Heart left ventricle (tissue), 16 donors: ENCODE results near the gene CGB7. TPM values are rescaled to one million over a fixed set of nuclear protein-coding genes. Genes with fewer than 3 reads are reported as not detected.

ENCODE experiments used
- ATAC-seq, 4 donors: fragments of 200-7000 bp; cut with Tn5 transposase; one replicate each; pipeline ENCODE4 v1.9.1; 2020 to 2022; ENCODE audit warnings: moderate library complexity in 4 of 4, mild to moderate bottlenecking in 3 of 4, moderate number of reproducible peaks in 1 of 4
- DNase-seq, 5 donors: peaks; one replicate each; pipeline ENCODE4 v3.0.0-alpha.2; 2020
- H3K27ac ChIP-seq, 12 donors: fragments of 200-600 bp; sonication (generic) in 4 of 12; one replicate each; pipeline versions ENCODE4 v1.5.0 to v1.8.0; 2016 to 2022; ENCODE audit warnings: mild to moderate bottlenecking in 2 of 12
- H3K27me3 ChIP-seq, 9 donors: fragments of 200-600 bp; sonication (generic) in 2 of 9; one replicate each; pipeline versions ENCODE4 v1.5.1 to v1.8.0; 2016 to 2022; ENCODE audit warnings: mild to moderate bottlenecking in 3 of 9
- H3K36me3 ChIP-seq, 9 donors: fragments of 200-600 bp; sonication (generic) in 2 of 9; one replicate each; pipeline versions ENCODE4 v1.5.0 to v1.8.0; 2018 to 2022; ENCODE audit warnings: mild to moderate bottlenecking in 2 of 9
- H3K4me1 ChIP-seq, 12 donors: fragments of 200-600 bp; sonication (generic) in 4 of 12; one replicate each; pipeline versions ENCODE4 v1.5.0 to v1.8.0; 2016 to 2022; ENCODE audit warnings: mild to moderate bottlenecking in 3 of 12
- H3K4me3 ChIP-seq, 12 donors: fragments of 200-600 bp; sonication (generic) in 4 of 12; one replicate each; pipeline versions ENCODE4 v1.5.0 to v1.8.0; 2017 to 2022; ENCODE audit warnings: mild to moderate bottlenecking in 9 of 12, moderate library complexity in 4 of 12
- H3K9me3 ChIP-seq, 12 donors: fragments of 200-600 bp; sonication (generic) in 4 of 12; one replicate each; pipeline versions ENCODE4 v1.5.0 to v1.8.0; 2016 to 2022; ENCODE audit warnings: mild to moderate bottlenecking in 1 of 12
- POLR2A ChIP-seq, 2 donors: fragments of 450-650 bp; IDR thresholded peaks; one replicate each; pipeline ENCODE4 v1.6.1; 2017; ENCODE audit warnings: antibody characterized with exemption in 2 of 2, mild to moderate bottlenecking in 2 of 2, moderate library complexity in 2 of 2
- WGBS, 4 donors: extraction: QIAGEN DNeasy Blood & Tissue Kit in 2 of 4; methylation state at CpG; one replicate each; pipeline versions ENCODE4 v1.1.5 to v1.1.7; 2013 to 2018; 5-methylcytosine and 5-hydroxymethylcytosine counted together
- intact Hi-C, 10 donors: fragments of 100-400 bp; cut with DNase I; formaldehyde crosslinking; loops; one replicate each; pipeline versions ENCODE4 v1.11.1 to v1.14.2; 2022
- long read RNA-seq, 3 donors: library from polyadenylated mRNA; unstranded; transcript quantifications; one replicate each; pipeline ENCODE4 v2.0.0, GENCODE V29; 2020 to 2021
- polyA plus RNA-seq, 2 donors: library from polyadenylated mRNA; stranded (reverse); fragments of 200-250 nt; gene quantifications; one replicate each; pipeline ENCODE4 v1.2.3, GENCODE V29; 2013
- total RNA-seq, 9 donors: library from RNA; depleted of rRNA in 2 of 9; stranded (reverse); fragments of >200 nt in 2 of 9; fragmentation: NEBNext Ultra II Directional in 3 of 9; extraction: Animal tissue kit (Norgen Biotek cat#: 25700) in 3 of 9; gene quantifications; one replicate each; pipeline versions ENCODE4 v1.1.0 to v1.2.4, GENCODE V29; 2016 to 2023
- TF ChIP-seq, protein P1 (sequence below), 12 donors: fragments of 200-600 bp; sonication (generic) in 4 of 12; IDR thresholded peaks; one replicate each; pipeline versions ENCODE4 v1.5.0 to v1.8.0; 2018 to 2022; ENCODE audit warnings: antibody characterized with exemption in 12 of 12, mild to moderate bottlenecking in 5 of 12
- donor health status: ischemic (EF 13 %, LVEDD 7.1; RV severe dilation, severe dysfunction).
- donor health status: healthy with polysubstance abuse.
- donor health status: DM: no; HTN: yes; CAD: no.
- donor health status: DM: no; HTN: no; CAD: no.
- donor health status: ischemic (EF 25% LVEDD 6.9; RV normal size, moderate dysfunction).
- donor health status: ischemic (EF 25% LVEDD 5.7; RV mildly dilated, moderate dysfunction).
- donor health status: healthy.
- donor health status: DM: yes; HTN: yes; CAD: no.
- donor health status: ischemic (EF 35%, LVEDD 5.7; RV mildly dilated, moderate dysfunction).
- donor health status: nonischemic (EF 11% LVEDD 7.7; RV severe dilation, severe dysfunction).
- donor health status: DM: yes; HTN: yes; CAD: no.
- donor health status: PGD.
- donor health status: ischemic (EF 29% LVEDD 5.4; RV normal size, mild dysfunction).
- donor health status: nonischemic (EF 23%, LVEDD 6.1; RV moderate dilation, normal function).

Gene CGB7
- total RNA-seq (under 1 TPM in 1 of 9 donors, not detected in 8; 0.27 TPM), polyA plus RNA-seq (under 1 TPM; 0.08 TPM)
- long read RNA-seq, donor 1 = 0 reads
- long read RNA-seq, donor 2 = 0 reads
- long read RNA-seq, donor 3 = 0 reads

DNA sequence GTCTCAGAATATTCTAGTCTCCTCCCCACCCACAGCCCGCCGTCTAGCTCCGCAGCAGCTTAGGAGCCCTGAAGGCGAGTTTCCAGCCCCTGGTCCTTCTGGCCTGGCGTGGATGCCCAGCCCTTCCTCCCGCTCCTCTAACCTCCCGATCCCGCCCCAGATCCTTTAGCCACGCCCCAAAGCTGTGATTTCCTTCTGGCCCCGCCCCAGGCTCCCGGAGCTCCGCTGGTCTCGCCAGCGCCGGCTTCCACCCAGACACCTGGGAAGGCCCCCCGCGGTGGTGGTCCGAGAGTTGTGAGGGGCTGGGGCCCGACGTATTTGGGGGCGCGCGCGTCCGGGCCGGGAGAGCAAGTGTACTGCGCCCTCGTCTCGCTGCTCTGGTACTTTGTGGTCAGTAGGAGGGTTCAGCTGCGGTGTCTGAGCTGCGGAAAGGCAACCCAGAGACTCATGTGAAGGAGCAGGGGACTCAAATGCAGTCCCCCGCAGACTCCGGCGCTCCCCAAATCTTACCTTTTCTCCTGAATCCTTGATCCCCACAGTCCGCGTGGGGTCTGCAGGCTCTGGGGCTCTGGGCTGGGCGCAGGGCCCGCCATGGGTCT, at the start of gene CGB7:
Gene CGB7 (minus strand): TSS at position 114 of the 599 bp plus-strand sequence. CDS start 2,374 bp downstream, outside the sequence.
- Histone ChIP-seq H3K27me3 (peaks cover 0 to 42% (median 6%) of the 10 kb centered on the region in 9 donors), H3K27ac (no peak within 1 kb of the TSS), H3K36me3 (no peaks in the 10 kb centered on the region), H3K4me1 (peaks cover 0 to 24% (median 10%) of the 10 kb centered on the region in 12 donors), H3K9me3 (no peaks in the 10 kb centered on the region), H3K4me3 (peak within 1 kb of the TSS; percentile 31 to 74 (median 56))
- TF ChIP-seq, protein P1, sequence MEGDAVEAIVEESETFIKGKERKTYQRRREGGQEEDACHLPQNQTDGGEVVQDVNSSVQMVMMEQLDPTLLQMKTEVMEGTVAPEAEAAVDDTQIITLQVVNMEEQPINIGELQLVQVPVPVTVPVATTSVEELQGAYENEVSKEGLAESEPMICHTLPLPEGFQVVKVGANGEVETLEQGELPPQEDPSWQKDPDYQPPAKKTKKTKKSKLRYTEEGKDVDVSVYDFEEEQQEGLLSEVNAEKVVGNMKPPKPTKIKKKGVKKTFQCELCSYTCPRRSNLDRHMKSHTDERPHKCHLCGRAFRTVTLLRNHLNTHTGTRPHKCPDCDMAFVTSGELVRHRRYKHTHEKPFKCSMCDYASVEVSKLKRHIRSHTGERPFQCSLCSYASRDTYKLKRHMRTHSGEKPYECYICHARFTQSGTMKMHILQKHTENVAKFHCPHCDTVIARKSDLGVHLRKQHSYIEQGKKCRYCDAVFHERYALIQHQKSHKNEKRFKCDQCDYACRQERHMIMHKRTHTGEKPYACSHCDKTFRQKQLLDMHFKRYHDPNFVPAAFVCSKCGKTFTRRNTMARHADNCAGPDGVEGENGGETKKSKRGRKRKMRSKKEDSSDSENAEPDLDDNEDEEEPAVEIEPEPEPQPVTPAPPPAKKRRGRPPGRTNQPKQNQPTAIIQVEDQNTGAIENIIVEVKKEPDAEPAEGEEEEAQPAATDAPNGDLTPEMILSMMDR (IDR thresholded peaks at IDR 0.05) = no peak
- TF ChIP-seq POLR2A (IDR thresholded peaks at IDR 0.05) = no peak
- DNase-seq (peak; percentile 74 to 83 (median 78)), ATAC-seq (peak; percentile 24 to 84 (median 78))
- intact Hi-C loops = no loop called here
- 4 to 9% (median 5%) methylated on average over 20 to 38 of the region's 38 CpGs for WGBS, 4 donors

DNA sequence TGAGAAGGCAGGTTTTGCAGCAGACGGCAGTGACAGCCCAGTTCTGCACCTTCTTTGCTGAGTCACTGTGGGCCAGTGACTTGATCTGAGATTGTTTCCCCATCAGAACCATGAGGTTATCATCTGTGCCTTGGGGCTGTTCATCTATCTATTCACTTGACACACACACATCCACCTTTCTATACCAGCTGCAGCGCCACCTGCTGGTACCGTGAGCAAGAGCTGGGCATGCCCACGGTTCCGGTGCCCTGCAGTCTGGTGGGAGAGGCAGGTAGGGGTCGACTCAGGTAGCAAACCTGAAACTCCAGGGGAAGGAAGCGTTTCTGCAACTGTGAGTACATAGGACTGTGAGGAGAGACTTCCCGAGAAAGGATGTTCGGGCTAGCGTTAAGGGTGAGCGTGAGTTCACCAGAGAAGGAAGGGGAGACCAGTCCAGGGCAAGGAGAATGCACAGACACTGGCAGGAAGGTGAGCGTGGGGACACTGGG, 49.1 kb upstream of the CGB7 start:
- H3K27me3 ChIP-seq = no peaks in the 10 kb centered on the region
- DNase-seq = peak in 2 of 5 donors; percentile 27 to 58
- TF ChIP-seq POLR2A (IDR thresholded peaks at IDR 0.05) = no peak
- TF ChIP-seq, protein P1 (IDR thresholded peaks at IDR 0.05) = peak; percentile 58 to 80 (median 74)
- H3K27ac ChIP-seq = no peak overlapping the region
- intact Hi-C loops = no loop called here
- peaks cover 0 to 19% (median 10%) of the 10 kb centered on the region in 12 donors for H3K4me1 ChIP-seq
- no peaks in the 10 kb centered on the region for H3K9me3 ChIP-seq
- H3K36me3 ChIP-seq = peaks cover 0 to 79% (median 75%) of the 10 kb centered on the region in 9 donors
- 58 to 70% (median 64%) methylated on average over 12 of the region's 12 CpGs for WGBS, 4 donors
- no peak overlapping the region for H3K4me3 ChIP-seq
- peak in 3 of 4 donors; percentile 33 to 39 (median 35) for ATAC-seq

GRCh38 chr19:49104229-49104864, 46.8 kb upstream of the CGB7 start:
- Histone ChIP-seq H3K9me3 (no peaks in the 10 kb centered on the region), H3K4me1 (peaks cover 0 to 4% (median 0%) of the 10 kb centered on the region in 12 donors), H3K36me3 (peaks cover 0 to 100% (median 96%) of the 10 kb centered on the region in 9 donors), H3K27me3 (no peaks in the 10 kb centered on the region), H3K4me3 (no peak overlapping the region), H3K27ac (no peak overlapping the region)
- ATAC-seq (no peak), DNase-seq (peak in 2 of 5 donors; percentile 25 to 66)
- TF ChIP-seq, protein P1 (IDR thresholded peaks at IDR 0.05) = no peak
- no peak for TF ChIP-seq POLR2A (IDR thresholded peaks at IDR 0.05)
- intact Hi-C loops = no loop called here
- 72 to 79% (median 75%) methylated on average over 27 to 30 of the region's 30 CpGs for WGBS, 4 donors
